GM18520 (cell line): Measurements from ENCODE around the gene STX3.
A peak's percentile ranks its signal among the peaks of the same experiment; 100 is the strongest.
"Not testable (repeated sequence)": the region's sequence is repeated elsewhere in the genome, so short reads cannot be mapped to it uniquely, and the experiment has no call there.

ENCODE experiments used
- ATAC-seq: cut with Tn5 transposase; IDR thresholded peaks from one replicate; pipeline ENCODE4 v1.9.1; 2021; ENCODE audit not compliant: unreplicated experiment

The STX3 gene

DNA sequence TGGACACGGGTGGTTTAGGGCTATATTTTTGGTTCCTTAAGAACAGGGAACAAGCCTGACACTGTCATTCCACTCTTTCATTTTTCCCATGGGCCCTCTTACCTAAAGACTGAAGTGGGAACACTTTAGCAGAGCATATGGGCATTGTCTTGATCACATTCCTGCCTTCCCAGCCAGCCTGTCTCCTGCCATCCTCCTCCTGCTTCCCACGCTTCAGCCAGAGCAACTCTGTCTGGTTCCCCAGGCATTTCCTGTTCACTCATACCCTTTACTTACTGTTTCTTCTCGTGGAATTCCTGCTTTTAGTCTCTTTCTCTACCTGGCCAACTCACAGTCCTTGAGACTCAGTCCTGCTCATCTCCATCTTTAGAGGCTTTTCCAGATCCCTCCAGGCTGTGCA is 32.6 kb downstream of the STX3 start:
- no peak for ATAC-seq

- no peak for ATAC-seq
Measured at GRCh38 chr11:59791639-59792038, 36.5 kb downstream of the STX3 start.

- no peak for ATAC-seq
Measured at GRCh38 chr11:59792507-59792906, 37.3 kb downstream of the STX3 start.

GRCh38 chr11:59794417-59794816 is 39.2 kb downstream of the STX3 start:
- no peak for ATAC-seq

GRCh38 chr11:59800390-59801025 is 45.3 kb downstream of the STX3 start:
- no peak for ATAC-seq

GRCh38 chr11:59801160-59801706 is 46.1 kb downstream of the STX3 start:
- no peak for ATAC-seq

DNA sequence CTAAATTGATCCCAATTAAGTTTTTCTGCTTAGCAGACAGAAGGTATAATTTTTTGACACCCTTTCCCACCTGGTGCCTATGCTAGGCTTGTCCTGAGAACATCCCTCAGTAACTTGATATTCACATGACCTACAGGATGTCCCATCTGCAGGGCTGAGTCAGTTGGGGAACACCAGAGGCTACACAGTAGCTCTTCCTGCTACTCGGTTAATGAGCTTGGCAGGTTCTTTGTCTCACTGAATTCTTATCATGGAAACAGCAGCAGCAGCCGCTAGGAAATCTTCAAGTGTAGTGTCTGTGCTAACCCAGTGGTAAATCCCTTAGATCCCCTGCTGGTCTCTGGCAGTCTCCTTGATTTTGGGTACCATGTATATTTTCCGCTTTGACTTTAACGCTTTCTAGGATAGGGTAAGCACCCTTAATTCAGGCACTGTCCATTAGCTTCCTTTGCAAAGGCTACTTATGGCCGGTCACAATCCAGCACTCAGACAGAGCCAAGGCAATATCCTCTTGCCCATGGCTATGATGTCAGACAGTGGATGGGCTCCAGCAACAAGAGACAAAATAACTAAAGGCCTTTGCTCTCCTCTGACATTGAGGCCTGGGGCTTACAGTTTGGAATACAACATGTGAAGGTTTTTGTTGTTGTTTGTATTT is 46.9 kb downstream of the STX3 start:
- ATAC-seq, result no peak

GRCh38 chr11:59802639-59803176 is 47.5 kb downstream of the STX3 start:
- ATAC-seq, result no peak

DNA sequence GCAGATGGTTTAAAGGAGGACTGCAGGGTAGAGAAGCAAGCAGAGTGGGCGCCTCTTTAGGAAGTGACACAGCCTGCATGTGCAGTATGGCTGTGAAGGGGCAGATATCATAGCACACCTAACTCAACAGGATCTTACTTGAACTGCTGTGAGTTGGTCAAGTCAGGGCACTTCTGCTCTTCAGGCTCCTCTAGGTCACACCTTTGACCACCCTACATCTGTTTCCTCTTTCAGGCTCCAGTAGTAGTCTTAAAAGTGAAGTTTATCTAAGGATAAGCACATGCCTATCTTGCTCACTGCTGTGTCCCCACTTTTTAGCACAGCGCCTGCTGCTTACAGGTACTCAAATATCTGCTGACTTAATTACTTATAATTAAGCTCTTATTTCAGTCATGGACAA is 48.9 kb downstream of the STX3 start:
- no peak for ATAC-seq

- no peak for ATAC-seq
Measured at GRCh38 chr11:59807047-59807610, 52.0 kb downstream of the STX3 start.

GRCh38 chr11:59810189-59810910 is 55.2 kb downstream of the STX3 start, which contains the start of gene MRPL16:
Gene MRPL16, minus strand, starts transcription at chr11:59810778. Its CDS starts 120 bp downstream, at chr11:59810658.
- ATAC-seq, result peak; percentile 98

DNA sequence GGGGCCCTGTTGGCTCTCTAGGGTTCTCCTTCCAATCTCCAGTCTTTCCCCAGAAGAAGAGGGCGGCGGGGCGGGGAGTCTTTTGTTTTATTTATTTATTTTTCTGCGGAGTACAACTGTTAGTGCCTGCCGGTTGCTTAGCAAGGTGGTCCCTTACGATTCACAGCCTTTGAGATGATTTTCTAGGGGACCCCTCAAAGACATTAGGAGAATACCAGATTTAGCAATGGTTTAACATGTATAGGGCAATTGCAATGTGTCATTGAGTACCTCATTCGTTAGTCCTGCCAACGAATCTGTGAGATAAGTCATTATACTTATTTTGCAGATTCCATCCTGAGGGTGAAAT is 55.7 kb downstream of the STX3 start:
- no peak for ATAC-seq

DNA sequence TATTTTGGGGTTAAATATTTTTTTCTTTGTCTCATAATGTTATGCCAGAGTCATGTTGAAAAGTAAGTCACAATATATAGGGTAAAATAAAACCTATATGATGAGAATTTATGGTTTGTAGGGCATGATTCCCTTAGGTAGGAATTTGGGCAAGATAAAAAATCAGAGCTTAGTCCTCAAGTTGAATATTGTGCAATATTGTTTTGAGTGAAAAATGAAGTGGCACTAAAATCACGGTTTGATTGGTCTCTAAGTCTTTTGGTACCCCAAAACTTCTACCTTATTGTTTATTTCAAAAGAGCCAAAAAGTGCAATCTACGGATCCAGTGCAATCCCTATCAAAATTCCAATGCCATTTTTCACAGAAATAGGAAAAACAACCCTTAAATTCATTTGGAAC is 57.0 kb downstream of the STX3 start:
- ATAC-seq, result no peak

- no peak for ATAC-seq
Measured at GRCh38 chr11:59813364-59813763, 58.2 kb downstream of the STX3 start.

- no peak for ATAC-seq
Measured at GRCh38 chr11:59814021-59814420, 58.8 kb downstream of the STX3 start.

DNA sequence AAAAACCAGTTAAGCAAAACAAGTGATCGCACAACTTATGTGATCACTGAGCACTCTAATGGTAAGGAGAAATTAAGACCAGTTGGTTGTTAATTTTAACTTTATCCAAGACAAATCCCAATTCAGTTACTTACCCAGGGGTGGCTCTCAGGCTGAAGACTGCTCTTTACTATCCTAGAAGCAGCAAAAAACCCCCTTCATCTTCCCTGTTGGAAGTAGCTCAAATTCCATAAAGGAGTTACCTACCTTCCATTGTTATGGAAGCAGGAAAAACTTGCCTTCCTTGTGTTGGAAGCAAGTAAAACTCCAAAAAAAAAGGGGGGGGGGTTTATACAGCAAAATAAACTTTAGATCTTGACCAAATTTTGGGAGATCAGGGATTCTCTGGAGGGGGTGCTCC is 60.6 kb downstream of the STX3 start:
- ATAC-seq, result no peak

DNA sequence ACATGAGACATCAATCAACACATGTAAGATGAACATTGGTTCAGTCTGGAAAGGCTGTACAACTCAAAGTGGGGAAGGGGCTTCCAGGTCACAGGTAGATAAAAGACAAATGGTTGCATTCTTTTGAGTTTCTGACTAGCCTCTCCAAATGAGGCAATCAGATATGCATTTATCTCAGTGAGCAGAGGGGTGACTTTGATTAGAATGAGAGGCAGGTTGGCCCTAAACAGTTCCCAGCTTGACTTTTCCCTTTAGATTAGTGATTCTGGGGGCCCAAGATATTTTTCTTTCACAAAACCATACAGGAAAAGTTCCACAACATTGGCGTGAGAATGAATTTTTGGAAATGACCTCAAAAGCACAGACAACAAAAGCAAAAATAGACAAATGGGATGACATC is 61.3 kb downstream of the STX3 start:
- not testable (repeated sequence) for ATAC-seq

DNA sequence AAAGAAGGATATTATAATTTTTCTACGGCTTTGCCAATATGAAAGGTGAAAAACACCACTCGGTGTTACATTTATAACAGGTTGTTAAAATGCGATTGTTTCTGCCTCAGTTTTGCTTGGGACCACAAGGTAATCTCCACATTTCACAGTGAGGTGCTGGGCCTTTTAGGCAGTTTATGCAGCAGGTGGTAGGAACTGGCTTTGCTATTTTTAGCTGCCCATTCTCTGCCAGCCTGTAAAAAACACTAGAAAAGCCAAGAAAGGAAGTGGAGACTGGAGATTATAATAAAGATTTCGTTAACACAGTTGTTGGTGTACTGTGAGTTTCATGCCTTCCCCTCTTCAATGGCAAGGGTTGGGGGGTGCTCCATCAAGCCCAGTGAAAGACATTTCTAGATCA is 63.4 kb downstream of the STX3 start:
- no peak for ATAC-seq

DNA sequence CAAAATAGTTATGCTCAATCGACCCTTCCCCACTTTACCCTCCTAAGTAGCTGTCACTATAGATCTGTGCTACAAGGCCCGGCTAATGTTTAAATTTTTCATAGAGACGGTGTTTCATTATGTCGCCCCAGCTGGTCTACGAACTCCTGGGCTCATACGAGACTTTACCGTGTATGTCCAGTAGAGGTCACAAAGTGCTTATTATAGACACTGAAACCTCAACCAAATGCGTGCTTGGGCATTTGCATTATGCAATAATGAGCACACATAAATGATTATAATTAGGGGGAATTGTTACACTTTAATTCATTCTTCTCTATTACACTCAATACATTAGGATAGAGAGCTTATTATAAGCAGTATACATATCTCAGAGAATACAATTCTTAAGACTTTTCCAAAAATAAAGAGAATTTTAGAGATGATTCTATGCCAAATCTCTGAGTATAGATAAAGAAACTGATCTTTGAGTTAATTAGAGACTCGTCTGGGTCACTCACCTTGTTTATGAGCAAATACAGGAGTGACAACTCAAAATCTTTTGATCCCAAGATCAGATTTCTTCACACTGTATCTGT is 67.9 kb downstream of the STX3 start:
- peak; percentile 45 for ATAC-seq

DNA sequence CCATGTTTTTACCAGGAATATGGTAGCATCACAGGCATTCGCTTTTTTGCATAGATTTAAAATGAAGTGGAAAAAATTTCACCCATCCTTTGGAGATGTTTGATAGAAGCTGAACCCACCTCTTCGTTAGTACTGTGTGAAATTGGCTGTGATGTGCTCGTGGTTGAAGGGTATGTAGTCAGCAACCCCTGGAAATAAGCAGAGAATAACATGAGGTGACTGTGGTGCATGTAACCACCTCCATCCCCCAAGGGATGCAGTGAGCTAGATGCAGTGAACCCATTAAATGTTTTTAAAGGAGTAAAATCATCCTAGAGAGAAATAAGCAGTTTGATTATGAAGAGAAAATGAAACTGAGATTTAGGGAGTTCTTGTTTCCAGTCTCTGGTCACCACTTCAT is 74.2 kb downstream of the STX3 start:
- ATAC-seq, result no peak

- ATAC-seq, result no peak
Measured at GRCh38 chr11:59833602-59834001, 78.4 kb downstream of the STX3 start.
